Mesenchymal stem cell (in vitro differentiated cells and primary cell): Measurements from ENCODE around the gene CDH23.
"Not testable (repeated sequence)": the region's sequence is repeated elsewhere in the genome, so short reads cannot be mapped to it uniquely, and the experiment has no call there.

Experiments
- DNase-seq: peaks from one replicate; pipeline ENCODE4 v3.0.0-alpha.2; 2013
- H2AFZ ChIP-seq: one replicate; pipeline ENCODE4 v1.6.1; 2013; ENCODE audit warnings: low read depth, mild to moderate bottlenecking, control low read depth, inconsistent platforms, low read length, moderate library complexity
- H2AK5ac ChIP-seq: 2 replicates; pipeline ENCODE4 v1.6.1; 2013; ENCODE audit warnings: low read length, moderate library complexity, mild to moderate bottlenecking, inconsistent platforms; ENCODE audit not compliant: severe bottlenecking
- H2BK120ac ChIP-seq: one replicate; pipeline ENCODE4 v1.6.1; 2013; ENCODE audit warnings: low read depth, mild to moderate bottlenecking, inconsistent platforms, low read length, moderate library complexity
- H2BK12ac ChIP-seq, 2 experiments: one replicate each; pipeline ENCODE4 v1.6.1; 2013; ENCODE audit warnings: inconsistent platforms in 2 of 2, low read length in 2 of 2, mild to moderate bottlenecking in 2 of 2, moderate library complexity in 2 of 2, control low read depth in 1 of 2
- H2BK15ac ChIP-seq: one replicate; pipeline ENCODE4 v1.6.1; 2013; ENCODE audit warnings: mild to moderate bottlenecking, low read depth, inconsistent platforms; ENCODE audit not compliant: poor library complexity, severe bottlenecking
- H2BK5ac ChIP-seq: 2 replicates; pipeline ENCODE4 v1.6.1; 2013; ENCODE audit warnings: low read depth, mild to moderate bottlenecking, low read length, control low read depth, inconsistent platforms; ENCODE audit not compliant: poor library complexity, severe bottlenecking
- H3K14ac ChIP-seq, 2 experiments: one replicate each; pipeline ENCODE4 v1.6.1; 2013; ENCODE audit warnings: inconsistent platforms in 2 of 2, low read length in 2 of 2, control low read depth in 1 of 2, mild to moderate bottlenecking in 1 of 2, moderate library complexity in 1 of 2
- H3K18ac ChIP-seq, 2 experiments: one replicate each; pipeline ENCODE4 v1.6.1; 2013; ENCODE audit warnings: inconsistent platforms in 2 of 2, low read length in 2 of 2, control low read depth in 1 of 2, low read depth in 1 of 2, mild to moderate bottlenecking in 1 of 2
- H3K23ac ChIP-seq, 2 experiments: one replicate each; pipeline ENCODE4 v1.6.1; 2013; ENCODE audit warnings: inconsistent platforms in 2 of 2, low read length in 2 of 2, mild to moderate bottlenecking in 2 of 2, moderate library complexity in 2 of 2, control low read depth in 1 of 2
- H3K27ac ChIP-seq: 2 replicates; pipeline ENCODE4 v1.5.1; 2013; ENCODE audit warnings: mild to moderate bottlenecking, moderate library complexity, low read length, control low read depth, inconsistent platforms; ENCODE audit not compliant: poor library complexity, severe bottlenecking
- H3K27me3 ChIP-seq, 2 experiments: 2 replicates each; pipeline versions ENCODE4 v1.6.1 to v1.7.0; 2013; ENCODE audit warnings: low read length in 2 of 2, mild to moderate bottlenecking in 2 of 2, moderate library complexity in 2 of 2, control low read depth in 1 of 2, inconsistent platforms in 1 of 2; ENCODE audit not compliant: control insufficient read depth in 1 of 2, insufficient read depth in 1 of 2
- H3K36me3 ChIP-seq, 2 experiments: 2 replicates each; pipeline versions ENCODE4 v1.6.1 to v1.7.0; 2013; ENCODE audit warnings: low read length in 2 of 2, control low read depth in 1 of 2, inconsistent platforms in 1 of 2, low read depth in 1 of 2, mild to moderate bottlenecking in 1 of 2; ENCODE audit not compliant: insufficient read depth in 2 of 2, control insufficient read depth in 1 of 2
- H3K4ac ChIP-seq, 2 experiments: one replicate each; pipeline ENCODE4 v1.6.1; 2013; ENCODE audit warnings: inconsistent platforms in 2 of 2, low read length in 2 of 2, mild to moderate bottlenecking in 2 of 2, moderate library complexity in 2 of 2, control low read depth in 1 of 2, low read depth in 1 of 2
- H3K4me1 ChIP-seq: 2 replicates; pipeline ENCODE4 v1.6.1; 2013; ENCODE audit warnings: low read depth, low read length, control low read depth; ENCODE audit not compliant: control insufficient read depth, insufficient read depth
- H3K4me2 ChIP-seq: 2 replicates; pipeline ENCODE4 v1.6.1; 2013; ENCODE audit warnings: low read length, mild to moderate bottlenecking, inconsistent platforms; ENCODE audit not compliant: poor library complexity, severe bottlenecking
- H3K4me3 ChIP-seq, 2 experiments: 2 replicates each; pipeline versions ENCODE4 v1.5.1 to v1.7.0; 2013; ENCODE audit warnings: low read length in 2 of 2, mild to moderate bottlenecking in 2 of 2, control low read depth in 1 of 2, low read depth in 1 of 2; ENCODE audit not compliant: insufficient read depth in 1 of 2
- H3K79me1 ChIP-seq: replicated peaks from 2 replicates; pipeline ENCODE4 v1.6.1; 2013; ENCODE audit warnings: mild to moderate bottlenecking, control low read depth, low read length, inconsistent platforms; ENCODE audit not compliant: poor library complexity, severe bottlenecking
- H3K9ac ChIP-seq: 2 replicates; pipeline ENCODE4 v1.7.0; 2013; ENCODE audit warnings: mild to moderate bottlenecking, low read length, moderate library complexity
- H3K9me3 ChIP-seq: 2 replicates; pipeline ENCODE4 v1.7.0; 2013; ENCODE audit warnings: mild to moderate bottlenecking, low read length; ENCODE audit not compliant: control insufficient read depth
- H4K8ac ChIP-seq: one replicate; pipeline ENCODE4 v1.6.1; 2013; ENCODE audit warnings: inconsistent platforms, mild to moderate bottlenecking, low read length, moderate library complexity
- H4K91ac ChIP-seq: one replicate; pipeline ENCODE4 v1.6.1; 2013; ENCODE audit warnings: mild to moderate bottlenecking, low read length, inconsistent platforms
- whole genome bisulfite sequencing: methylation state at CpG from one replicate; pipeline ENCODE4 v1.1.7; 2013; ENCODE audit warnings: mixed read lengths; 5-methylcytosine and 5-hydroxymethylcytosine counted together

The CDH23 gene

DNA sequence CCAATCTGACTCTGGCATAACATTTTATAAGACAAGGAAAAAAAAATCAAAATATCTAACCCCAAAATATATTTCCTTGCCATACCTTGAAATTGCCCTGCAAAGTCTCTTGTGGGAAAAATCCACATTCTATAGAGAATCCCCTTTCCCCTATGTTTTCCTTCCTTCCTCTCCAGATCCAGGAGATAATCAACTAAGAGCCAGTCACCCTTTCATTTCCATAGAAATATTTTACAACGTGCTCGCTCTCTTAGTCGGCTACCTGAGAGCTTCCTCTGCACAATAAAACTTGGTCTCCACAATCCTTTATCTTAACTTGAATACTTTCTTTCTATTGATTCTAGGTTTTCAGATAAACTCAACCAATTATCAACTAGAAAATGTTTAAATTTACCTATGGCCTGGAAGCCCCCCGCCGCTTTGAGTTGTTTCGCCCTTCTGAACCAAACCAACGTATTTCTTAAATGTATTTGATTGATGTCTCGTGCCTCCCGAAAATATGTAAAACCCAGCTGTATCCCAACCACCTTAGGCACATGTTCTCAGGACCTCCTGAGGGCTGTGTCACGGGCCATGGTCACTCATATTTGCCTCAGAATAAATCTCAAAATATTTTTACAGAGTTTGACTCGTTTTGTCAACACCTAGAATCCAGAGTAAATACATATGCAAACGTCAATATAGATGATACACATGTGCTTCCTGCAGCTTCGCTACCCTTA is 453.5 kb downstream of the CDH23 start:
- no peak overlapping the region for H2AFZ ChIP-seq
- no peak overlapping the region for H2AK5ac ChIP-seq
- H4K91ac ChIP-seq: no peak overlapping the region
- no peak overlapping the region for H2BK5ac ChIP-seq
- H3K4me3 ChIP-seq: peak overlapping the region; percentile 97 to 100
- peak overlapping the region; percentile 100 for H3K18ac ChIP-seq
- no peaks in the 10 kb centered on the region for H3K9me3 ChIP-seq
- no peak overlapping the region for H3K27ac ChIP-seq
- peak overlapping the region in 1 of 2 experiments; percentile 97 for H3K4ac ChIP-seq
- H3K27me3 ChIP-seq: no peaks in the 10 kb centered on the region
- H2BK15ac ChIP-seq: no peak overlapping the region
- no peaks in the 10 kb centered on the region for H3K36me3 ChIP-seq
- peak overlapping the region in 1 of 2 experiments; percentile 100 for H3K14ac ChIP-seq
- H3K23ac ChIP-seq: peak overlapping the region in 1 of 2 experiments; percentile 34
- H3K4me1 ChIP-seq: peaks cover 14% of the 10 kb centered on the region
- no peak overlapping the region for H2BK120ac ChIP-seq
- H2BK12ac ChIP-seq: peak overlapping the region in 1 of 2 experiments; percentile 45
- no peak overlapping the region for H4K8ac ChIP-seq
- H3K79me1 ChIP-seq: peaks cover 1% of the 10 kb centered on the region
- DNase-seq: no peak
- 10% methylated on average over 13 of the region's 13 CpGs for WGBS
- H3K4me2 ChIP-seq: peak overlapping the region; percentile 55
- peak overlapping the region; percentile 99 for H3K9ac ChIP-seq

- peak within 1 kb of the TSS; percentile 81 to 89 for H2BK12ac ChIP-seq
- peak within 1 kb of the TSS; percentile 97 to 100 for H3K4me3 ChIP-seq
- H2AFZ ChIP-seq: peak within 1 kb of the TSS; percentile 29
- peak within 1 kb of the TSS; percentile 89 for H3K27ac ChIP-seq
- H3K23ac ChIP-seq: peak within 1 kb of the TSS; percentile 34 to 64
- H3K4me1 ChIP-seq: peaks cover 14% of the 10 kb centered on the region
- peaks cover 1% of the 10 kb centered on the region for H3K79me1 ChIP-seq
- H2BK5ac ChIP-seq: peak within 1 kb of the TSS; percentile 71
- peak within 1 kb of the TSS; percentile 96 to 100 for H3K14ac ChIP-seq
- peak within 1 kb of the TSS; percentile 55 for H3K4me2 ChIP-seq
- H3K27me3 ChIP-seq: no peaks in the 10 kb centered on the region
- no peak within 1 kb of the TSS for H2AK5ac ChIP-seq
- peak within 1 kb of the TSS; percentile 99 for H2BK15ac ChIP-seq
- WGBS: under 1% methylated on average over 49 of the region's 49 CpGs
- peak; percentile 98 for DNase-seq
- H4K8ac ChIP-seq: peak within 1 kb of the TSS; percentile 97
- H4K91ac ChIP-seq: peak within 1 kb of the TSS; percentile 99
- peak within 1 kb of the TSS; percentile 99 for H3K9ac ChIP-seq
- H3K4ac ChIP-seq: peak within 1 kb of the TSS; percentile 97 to 98
- H2BK120ac ChIP-seq: peak within 1 kb of the TSS; percentile 99
- no peaks in the 10 kb centered on the region for H3K9me3 ChIP-seq
- H3K36me3 ChIP-seq: no peaks in the 10 kb centered on the region
- H3K18ac ChIP-seq: peak within 1 kb of the TSS; percentile 100
Observed at GRCh38 chr10:71850743-71851464, 454.2 kb downstream of the CDH23 start, which contains the start of gene PSAP. Gene PSAP, minus strand, starts transcription at chr10:71851251. Its CDS starts 30 bp downstream, at chr10:71851221.

DNA sequence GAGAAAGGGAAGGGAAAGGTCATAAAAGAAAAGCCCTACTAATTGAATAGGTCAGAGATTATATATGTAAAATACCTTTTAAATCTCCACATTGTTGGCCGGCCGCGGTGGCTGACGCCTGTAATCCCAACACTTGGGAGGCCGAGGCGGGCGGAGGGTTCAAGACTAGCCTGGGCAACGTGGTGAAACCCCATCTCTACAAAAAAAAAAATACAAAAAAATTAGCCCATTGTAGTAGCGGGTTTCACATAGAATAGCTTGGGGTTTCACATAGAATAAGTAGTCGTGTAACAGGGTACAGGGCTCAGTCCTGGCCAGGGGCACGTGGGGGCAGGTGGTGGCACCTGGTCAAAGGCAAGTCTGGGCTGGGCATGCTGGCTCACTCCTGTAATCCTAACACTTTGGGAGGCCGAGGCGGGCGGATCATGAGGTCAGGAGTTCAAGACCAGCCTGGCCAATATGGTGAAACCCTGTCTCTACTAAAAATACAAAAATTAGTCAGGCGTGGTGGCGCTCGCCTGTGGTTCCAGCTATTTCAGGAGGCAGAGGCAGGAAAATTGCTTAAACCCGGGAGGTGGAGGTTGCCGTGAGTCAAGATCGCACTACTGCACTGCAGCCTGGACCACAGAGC is 454.9 kb downstream of the CDH23 start:
- Histone ChIP-seq H2BK15ac (peak overlapping the region; percentile 90), H4K91ac (peak overlapping the region; percentile 70), H2BK12ac (peak overlapping the region in 1 of 2 experiments; percentile 84), H4K8ac (peak overlapping the region; percentile 90), H3K4ac (peak overlapping the region in 1 of 2 experiments; percentile 69), H3K18ac (peak overlapping the region in 1 of 2 experiments; percentile 94), H3K4me3 (peak overlapping the region in 1 of 2 experiments; percentile 100), H3K9ac (peak overlapping the region; percentile 66), H3K4me1 (peaks cover 14% of the 10 kb centered on the region)
- not testable (repeated sequence) for DNase-seq, H3K23ac ChIP-seq, H3K9me3 ChIP-seq, H3K4me2 ChIP-seq, H3K27me3 ChIP-seq, H2AFZ ChIP-seq, H2BK5ac ChIP-seq, H2AK5ac ChIP-seq, H3K79me1 ChIP-seq, H3K14ac ChIP-seq, H3K36me3 ChIP-seq, H2BK120ac ChIP-seq, H3K27ac ChIP-seq
- 58% methylated on average over 19 of the region's 20 CpGs for WGBS
